Subcutaneous adipose tissue (tissue), 4 donors: ENCODE measurements around the gene MPP4. TPM values are rescaled to one million over a fixed set of nuclear protein-coding genes. Genes with fewer than 3 reads are reported as not detected.

Source experiments
- total RNA-seq, 4 donors: library from RNA; depleted of rRNA; stranded (reverse); fragments of >200 nt; gene quantifications; one replicate each; pipeline ENCODE4 v1.1.0, GENCODE V29; 2016
- TF ChIP-seq, protein P1 (sequence below): fragments of 450-650 bp; IDR thresholded peaks from one replicate; pipeline ENCODE4 v1.5.1; 2016; ENCODE audit warnings: low read depth, mild to moderate bottlenecking, control low read depth, antibody characterized with exemption, moderate library complexity

Gene MPP4, protein sequence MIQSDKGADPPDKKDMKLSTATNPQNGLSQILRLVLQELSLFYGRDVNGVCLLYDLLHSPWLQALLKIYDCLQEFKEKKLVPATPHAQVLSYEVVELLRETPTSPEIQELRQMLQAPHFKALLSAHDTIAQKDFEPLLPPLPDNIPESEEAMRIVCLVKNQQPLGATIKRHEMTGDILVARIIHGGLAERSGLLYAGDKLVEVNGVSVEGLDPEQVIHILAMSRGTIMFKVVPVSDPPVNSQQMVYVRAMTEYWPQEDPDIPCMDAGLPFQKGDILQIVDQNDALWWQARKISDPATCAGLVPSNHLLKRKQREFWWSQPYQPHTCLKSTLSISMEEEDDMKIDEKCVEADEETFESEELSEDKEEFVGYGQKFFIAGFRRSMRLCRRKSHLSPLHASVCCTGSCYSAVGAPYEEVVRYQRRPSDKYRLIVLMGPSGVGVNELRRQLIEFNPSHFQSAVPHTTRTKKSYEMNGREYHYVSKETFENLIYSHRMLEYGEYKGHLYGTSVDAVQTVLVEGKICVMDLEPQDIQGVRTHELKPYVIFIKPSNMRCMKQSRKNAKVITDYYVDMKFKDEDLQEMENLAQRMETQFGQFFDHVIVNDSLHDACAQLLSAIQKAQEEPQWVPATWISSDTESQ
- under 1 TPM in 2 of 4 donors, not detected in 2; 0.22 to 0.85 TPM for total RNA-seq

DNA sequence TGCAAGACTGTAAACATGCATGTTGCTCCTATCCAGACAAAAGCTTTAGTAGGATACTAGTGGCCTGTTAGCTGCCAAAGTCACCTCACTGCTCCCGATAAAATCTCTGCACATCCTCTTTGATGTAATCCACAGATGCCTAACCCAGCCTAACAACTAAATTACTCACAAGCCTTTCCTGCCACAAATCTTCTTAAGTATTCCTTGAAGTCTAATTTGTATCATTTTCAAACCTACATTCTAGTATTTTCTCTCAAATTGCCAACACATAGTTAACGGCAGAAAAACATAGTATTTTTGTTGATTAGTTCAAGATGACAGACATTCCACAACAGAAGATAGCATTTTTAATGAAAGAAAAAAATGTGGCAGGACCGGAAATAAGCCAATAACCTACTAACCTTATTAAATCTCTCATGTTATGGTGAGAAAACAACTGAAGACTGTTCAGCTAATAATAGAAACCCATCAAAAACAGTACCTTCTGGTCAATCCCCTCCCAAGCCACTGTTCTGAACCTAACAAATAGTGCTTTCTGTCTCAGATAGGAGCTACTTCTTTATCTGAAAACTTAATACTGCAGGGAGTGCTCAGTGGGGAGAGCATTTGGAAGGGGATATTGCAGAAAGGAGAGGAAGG, at the start of gene MPP4:
Gene MPP4, minus strand, starts transcription at position 57 of the 639 bp plus-strand sequence. CDS start 4,690 bp downstream, outside the sequence.
- TF ChIP-seq, protein P1, sequence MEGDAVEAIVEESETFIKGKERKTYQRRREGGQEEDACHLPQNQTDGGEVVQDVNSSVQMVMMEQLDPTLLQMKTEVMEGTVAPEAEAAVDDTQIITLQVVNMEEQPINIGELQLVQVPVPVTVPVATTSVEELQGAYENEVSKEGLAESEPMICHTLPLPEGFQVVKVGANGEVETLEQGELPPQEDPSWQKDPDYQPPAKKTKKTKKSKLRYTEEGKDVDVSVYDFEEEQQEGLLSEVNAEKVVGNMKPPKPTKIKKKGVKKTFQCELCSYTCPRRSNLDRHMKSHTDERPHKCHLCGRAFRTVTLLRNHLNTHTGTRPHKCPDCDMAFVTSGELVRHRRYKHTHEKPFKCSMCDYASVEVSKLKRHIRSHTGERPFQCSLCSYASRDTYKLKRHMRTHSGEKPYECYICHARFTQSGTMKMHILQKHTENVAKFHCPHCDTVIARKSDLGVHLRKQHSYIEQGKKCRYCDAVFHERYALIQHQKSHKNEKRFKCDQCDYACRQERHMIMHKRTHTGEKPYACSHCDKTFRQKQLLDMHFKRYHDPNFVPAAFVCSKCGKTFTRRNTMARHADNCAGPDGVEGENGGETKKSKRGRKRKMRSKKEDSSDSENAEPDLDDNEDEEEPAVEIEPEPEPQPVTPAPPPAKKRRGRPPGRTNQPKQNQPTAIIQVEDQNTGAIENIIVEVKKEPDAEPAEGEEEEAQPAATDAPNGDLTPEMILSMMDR = no peak

- TF ChIP-seq, protein P1 = no peak
Observed at GRCh38 chr2:201746551-201746950, 48.1 kb upstream of the MPP4 start.

GRCh38 chr2:201735486-201735885, 37.0 kb upstream of the MPP4 start:
- TF ChIP-seq, protein P1 = no peak

GRCh38 chr2:201734111-201734510, 35.7 kb upstream of the MPP4 start:
- TF ChIP-seq, protein P1 = no peak

- TF ChIP-seq, protein P1 = no peak
Observed at GRCh38 chr2:201733544-201733943, 35.1 kb upstream of the MPP4 start.

DNA sequence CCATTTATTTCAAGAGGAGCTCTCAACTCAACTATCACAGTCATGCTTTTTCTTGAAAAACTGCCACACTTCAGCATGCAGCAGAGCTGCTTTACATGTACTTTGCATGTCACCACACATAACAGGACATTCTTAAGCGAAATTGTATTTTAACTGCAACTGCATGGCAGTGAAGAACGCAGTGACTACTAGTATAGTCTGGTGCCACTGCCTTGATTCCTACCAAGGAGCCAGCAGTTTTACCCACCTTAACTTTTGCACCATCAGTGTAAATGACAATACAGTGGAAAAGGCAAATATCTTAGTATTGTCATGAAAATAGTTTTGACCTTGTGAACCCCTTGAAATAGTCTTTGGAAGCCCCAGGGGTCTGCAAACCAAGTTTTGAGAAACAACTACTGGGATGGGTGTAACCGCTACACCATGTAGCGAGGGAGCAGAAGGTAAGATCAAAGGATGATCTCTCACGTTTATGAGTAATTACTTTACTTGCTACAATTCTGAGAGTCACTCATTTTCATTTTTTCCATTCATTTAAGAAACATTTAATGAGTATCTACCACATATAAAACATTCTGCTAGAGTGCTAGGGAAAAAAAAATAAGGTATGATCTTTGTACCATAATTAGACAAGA, 32.3 kb upstream of the MPP4 start:
- TF ChIP-seq, protein P1 = no peak
